HCT116 (cell line): ENCODE measurements around the gene CDH23. TPM values are rescaled to one million over a fixed set of nuclear protein-coding genes. Genes with fewer than 3 reads are reported as not detected.

Source experiments
- ATAC-seq: fragments of 200-7000 bp; cut with Tn5 transposase; 2 replicates; pipeline ENCODE4 v1.9.1; 2020; ENCODE audit warnings: mild to moderate bottlenecking, moderate library complexity
- BruUV-seq: library from RNA; stranded (reverse); fragments of 400-500 nt; replicated peaks from 2 replicates; lab custom pipeline; 2021; lab: Mats Ljungman, UMichigan
- CTCF ChIA-PET: fragments of 300-600 bp; sonication (Branson Sonifier 250); formaldehyde crosslinking; loops from one replicate; lab custom pipeline; 2021; ENCODE audit warnings: antibody characterized with exemption; lab: Charles Lee
- POLR2A ChIA-PET: fragments of 300-600, 350-600 bp; sonication (Branson Sonifier 250); formaldehyde crosslinking; loops from one replicate; lab custom pipeline; 2021; ENCODE audit warnings: antibody characterized with exemption; lab: Charles Lee
- RAD21 ChIA-PET, 2 experiments: fragments of 300-600 bp; sonication (Branson Sonifier 250); formaldehyde crosslinking; loops; one replicate each; lab custom pipeline; 2023; ENCODE audit warnings: low total read pairs in 2 of 2; ENCODE audit not compliant: uncharacterized antibody in 2 of 2, unreplicated experiment in 2 of 2, low non-redundant PET in 1 of 2; lab: Charles Lee
- DNase-seq: peaks from one replicate; pipeline ENCODE4 v3.0.0-alpha.2; 2010; ENCODE audit warnings: low read depth, low spot score
- H2AFZ ChIP-seq: fragments of 200-600 bp; shearing (Covaris generic), sonication (generic); 2 replicates; pipeline ENCODE4 v1.6.1; 2017; ENCODE audit warnings: low read depth, mixed run types, mixed read lengths, antibody characterized with exemption, low read length; ENCODE audit not compliant: poor library complexity, severe bottlenecking
- H3K27ac ChIP-seq: 2 replicates; pipeline ENCODE4 v1.5.1; 2012; ENCODE audit warnings: low read depth, low read length
- H3K27me3 ChIP-seq: fragments of 200-600 bp; sonication (generic); 2 replicates; pipeline ENCODE4 v1.6.1; 2016; ENCODE audit warnings: mixed run types, low read length, mixed read lengths; ENCODE audit not compliant: insufficient read depth
- H3K36me3 ChIP-seq, 2 experiments: fragments of 200-500 bp in 1 of 2; fragments of 200-600 bp in 1 of 2; sonication (Bioruptor generic) in 1 of 2; sonication (generic) in 1 of 2; 2 replicates each; pipeline versions ENCODE4 v1.5.1 to v1.6.1; 2014 to 2016; ENCODE audit warnings: low read length in 2 of 2, inconsistent platforms in 1 of 2, mixed read lengths in 1 of 2, mixed run types in 1 of 2; ENCODE audit not compliant: insufficient read depth in 2 of 2, control insufficient read depth in 1 of 2
- H3K4me1 ChIP-seq, 2 experiments: fragments of 200-600 bp in 1 of 2; sonication (generic) in 1 of 2; 2 replicates each; pipeline versions ENCODE4 v1.5.1 to v1.6.1; 2012 to 2017; ENCODE audit warnings: low read length in 2 of 2, inconsistent platforms in 1 of 2, mild to moderate bottlenecking in 1 of 2, mixed read lengths in 1 of 2, mixed run types in 1 of 2, moderate library complexity in 1 of 2; ENCODE audit not compliant: insufficient read depth in 2 of 2, control insufficient read depth in 1 of 2
- H3K4me2 ChIP-seq: fragments of 200-600 bp; sonication (generic); 2 replicates; pipeline ENCODE4 v1.6.1; 2017; ENCODE audit warnings: mixed run types, low read length, mixed read lengths
- H3K4me3 ChIP-seq, 2 experiments: fragments of 200-600 bp in 1 of 2; sonication (generic) in 1 of 2; replicated peaks in 1 of 2; 2 replicates each; pipeline ENCODE4 v1.5.1; 2011 to 2016; ENCODE audit warnings: low read length in 2 of 2, control low read depth in 1 of 2, low read depth in 1 of 2, mild to moderate bottlenecking in 1 of 2, mixed read lengths in 1 of 2, mixed run types in 1 of 2
- H3K79me2 ChIP-seq: fragments of 200-600 bp; sonication (generic); 2 replicates; pipeline ENCODE4 v1.6.1; 2017; ENCODE audit warnings: mild to moderate bottlenecking, mixed run types, low read length, moderate library complexity, mixed read lengths; ENCODE audit not compliant: insufficient read depth
- H3K9ac ChIP-seq: fragments of 200-600 bp; sonication (generic); 2 replicates; pipeline ENCODE4 v1.6.1; 2016; ENCODE audit warnings: low read length, mixed read lengths
- H3K9me2 ChIP-seq: fragments of 200-600 bp; sonication (generic), shearing (Covaris generic); 2 replicates; pipeline ENCODE4 v1.6.1; 2017; ENCODE audit warnings: mixed run types, mild to moderate bottlenecking, moderate library complexity; ENCODE audit not compliant: insufficient read depth
- H3K9me3 ChIP-seq, 2 experiments: fragments of 200-500 bp in 1 of 2; fragments of 200-600 bp in 1 of 2; sonication (Bioruptor generic) in 1 of 2; sonication (generic) in 1 of 2; 2 replicates each; pipeline ENCODE4 v1.6.1; 2014 to 2017; ENCODE audit warnings: low read length in 2 of 2, mixed read lengths in 2 of 2, inconsistent platforms in 1 of 2, low read depth in 1 of 2, mild to moderate bottlenecking in 1 of 2, mixed run types in 1 of 2, moderate library complexity in 1 of 2; ENCODE audit not compliant: control insufficient read depth in 1 of 2, insufficient read depth in 1 of 2
- H4K20me1 ChIP-seq: fragments of 200-600 bp; sonication (generic), shearing (Covaris generic); 2 replicates; pipeline ENCODE4 v1.6.1; 2017; ENCODE audit warnings: mixed run types, mild to moderate bottlenecking, moderate library complexity; ENCODE audit not compliant: insufficient read depth
- CEBPB ChIP-seq: IDR thresholded peaks from 2 replicates; pipeline ENCODE4 v1.6.1; 2012; ENCODE audit warnings: low read depth
- ELF1 ChIP-seq: IDR thresholded peaks from 2 replicates; pipeline ENCODE4 v1.6.1; 2012; ENCODE audit warnings: low read depth, borderline replicate concordance
- POLR2AphosphoS5 ChIP-seq: IDR thresholded peaks from 2 replicates; pipeline ENCODE4 v1.6.1; 2011; ENCODE audit warnings: mild to moderate bottlenecking, low read depth, low read length, moderate library complexity
- RAD21 ChIP-seq: IDR thresholded peaks from 2 replicates; pipeline ENCODE4 v1.6.1; 2012; ENCODE audit warnings: low read depth, mild to moderate bottlenecking
- SP1 ChIP-seq: IDR thresholded peaks from 2 replicates; pipeline ENCODE4 v1.6.1; 2012; ENCODE audit warnings: low read depth
- TCF7L2 ChIP-seq: IDR thresholded peaks from 2 replicates; pipeline ENCODE4 v1.7.0; 2011; ENCODE audit warnings: borderline replicate concordance, inconsistent platforms; ENCODE audit not compliant: insufficient read depth, insufficient read length; ENCODE audit errors: extremely low read depth
- intact Hi-C: fragments of 100-400 bp; cut with micrococcal nuclease; formaldehyde crosslinking; loops from 2 replicates; pipeline ENCODE4 v1.10.0; 2022
- total RNA-seq: library from RNA; stranded (reverse); gene quantifications from one replicate; pipeline ENCODE4 v1.2.1, GENCODE V29; 2021; ENCODE audit not compliant: unreplicated experiment
- TF ChIP-seq, protein P1 (sequence below): IDR thresholded peaks from 2 replicates; pipeline ENCODE4 v1.6.1; 2011; ENCODE audit warnings: mild to moderate bottlenecking, low read length, moderate library complexity; ENCODE audit not compliant: insufficient replicate concordance; ENCODE audit errors: extremely low read depth
- TF ChIP-seq, protein P2 (sequence below): IDR thresholded peaks from 2 replicates; pipeline ENCODE4 v1.6.1; 2012

Gene CDH23
- total RNA-seq, 1 experiment from 2014 or later = not detected

DNA sequence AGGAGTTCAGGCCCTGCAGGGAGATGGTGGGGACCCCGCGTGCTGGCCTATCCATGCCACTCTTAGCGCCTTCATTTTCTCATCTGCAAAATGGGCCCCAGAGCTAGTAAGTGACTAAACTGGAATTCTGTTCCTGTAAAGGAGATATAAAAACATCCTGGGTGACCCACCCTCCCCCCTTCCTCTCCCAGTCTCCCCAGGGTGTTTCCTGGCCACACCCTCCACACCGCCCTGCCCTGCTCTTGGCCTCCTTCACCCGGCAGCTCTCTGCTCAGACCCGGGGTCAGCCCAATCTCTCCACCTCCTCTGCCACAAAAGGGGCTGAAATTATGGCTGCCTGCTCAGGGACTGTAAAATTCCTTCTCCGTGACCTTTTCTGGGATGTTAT lies 252.2 kb downstream of the CDH23 start (continued):
- TF ChIP-seq, protein P1, sequence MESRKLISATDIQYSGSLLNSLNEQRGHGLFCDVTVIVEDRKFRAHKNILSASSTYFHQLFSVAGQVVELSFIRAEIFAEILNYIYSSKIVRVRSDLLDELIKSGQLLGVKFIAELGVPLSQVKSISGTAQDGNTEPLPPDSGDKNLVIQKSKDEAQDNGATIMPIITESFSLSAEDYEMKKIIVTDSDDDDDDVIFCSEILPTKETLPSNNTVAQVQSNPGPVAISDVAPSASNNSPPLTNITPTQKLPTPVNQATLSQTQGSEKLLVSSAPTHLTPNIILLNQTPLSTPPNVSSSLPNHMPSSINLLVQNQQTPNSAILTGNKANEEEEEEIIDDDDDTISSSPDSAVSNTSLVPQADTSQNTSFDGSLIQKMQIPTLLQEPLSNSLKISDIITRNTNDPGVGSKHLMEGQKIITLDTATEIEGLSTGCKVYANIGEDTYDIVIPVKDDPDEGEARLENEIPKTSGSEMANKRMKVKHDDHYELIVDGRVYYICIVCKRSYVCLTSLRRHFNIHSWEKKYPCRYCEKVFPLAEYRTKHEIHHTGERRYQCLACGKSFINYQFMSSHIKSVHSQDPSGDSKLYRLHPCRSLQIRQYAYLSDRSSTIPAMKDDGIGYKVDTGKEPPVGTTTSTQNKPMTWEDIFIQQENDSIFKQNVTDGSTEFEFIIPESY = no peak
- TF ChIP-seq SP1 = no peak

DNA sequence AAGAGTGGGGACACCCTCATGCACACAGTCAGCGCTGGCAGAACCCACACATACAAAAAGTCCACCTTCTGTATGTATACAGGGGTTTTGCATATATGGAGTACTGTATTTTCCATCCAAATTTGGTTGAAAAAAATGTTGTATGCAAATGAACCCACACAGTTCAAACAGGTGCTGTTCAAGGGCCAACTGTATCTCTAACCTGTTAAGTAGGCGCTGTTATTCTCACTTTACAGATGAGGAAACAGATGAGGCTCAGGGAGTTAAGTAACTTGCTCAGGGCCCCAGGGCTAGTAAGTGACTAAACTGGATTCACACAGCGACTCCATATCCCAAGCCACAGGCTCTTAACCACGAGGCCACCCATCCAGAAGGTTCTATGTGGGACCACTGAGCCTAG lies 252.9 kb downstream of the CDH23 start:
- TF ChIP-seq ELF1 (no peak), CEBPB (no peak), RAD21 (no peak), POLR2AphosphoS5 (no peak), TCF7L2 (no peak)
- TF ChIP-seq, protein P2, sequence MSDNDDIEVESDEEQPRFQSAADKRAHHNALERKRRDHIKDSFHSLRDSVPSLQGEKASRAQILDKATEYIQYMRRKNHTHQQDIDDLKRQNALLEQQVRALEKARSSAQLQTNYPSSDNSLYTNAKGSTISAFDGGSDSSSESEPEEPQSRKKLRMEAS = no peak
- TF ChIP-seq, protein P1 = no peak
- no peaks in the 10 kb centered on the region for H3K79me2 ChIP-seq
- BruUV-seq = no TSS peak
- no peak overlapping the region for H3K4me3 ChIP-seq
- H4K20me1 ChIP-seq = no peaks in the 10 kb centered on the region
- no peak overlapping the region for H3K9ac ChIP-seq
- H3K27me3 ChIP-seq = no peaks in the 10 kb centered on the region
- no peaks in the 10 kb centered on the region for H3K36me3 ChIP-seq
- H3K4me2 ChIP-seq = 0 out of 2 replicates have a peak overlapping the region, but pooled peaks have one; percentile 41
- peaks cover 8 to 11% of the 10 kb centered on the region in 2 experiments; a peak in 3 of 4 replicates for H3K4me1 ChIP-seq
- no peaks in the 10 kb centered on the region for H3K9me2 ChIP-seq
- RAD21 ChIA-PET = no interaction called here
- DNase-seq (no peak), ATAC-seq (no peak)
- no peaks in the 10 kb centered on the region for H3K9me3 ChIP-seq
- intact Hi-C loops = no loop called here
- H3K27ac ChIP-seq = no peak overlapping the region
- CTCF ChIA-PET = interaction anchor here (1.5 kb wide), 1 partner anchor 163 kb away, joined by 3 read pairs; no protein-coding TSS in a partner anchor
- POLR2A ChIA-PET = no interaction called here
- H2AFZ ChIP-seq = no peak overlapping the region
